Thyroid gland (tissue), 4 donors: Measurements from ENCODE around the gene CCL5. TPM values are rescaled to one million over a fixed set of nuclear protein-coding genes. Genes with fewer than 3 reads are reported as not detected.

Experiments used
- DNase-seq, 2 donors: peaks; one replicate each; pipeline ENCODE4 v3.0.0-alpha.2; 2019
- H3K27ac ChIP-seq, 3 donors: fragments of 200-600 bp; sonication (generic); 1 replicate in 2 of 3; 2 replicates in 1 of 3; pipeline ENCODE4 v1.5.1; 2016 to 2019; ENCODE audit warnings: mild to moderate bottlenecking in 1 of 3, moderate library complexity in 1 of 3
- H3K27me3 ChIP-seq: fragments of 200-600 bp; sonication (generic); one replicate; pipeline ENCODE4 v1.5.1; 2019
- H3K36me3 ChIP-seq, 2 donors: fragments of 200-600 bp; sonication (generic); one replicate each; pipeline ENCODE4 v1.5.1; 2016 to 2019
- H3K4me1 ChIP-seq, 2 donors: fragments of 200-600 bp; sonication (generic); one replicate each; pipeline ENCODE4 v1.5.1; 2017 to 2019
- H3K4me3 ChIP-seq, 3 donors: fragments of 200-600 bp; sonication (generic); replicated peaks in 1 of 3; 1 replicate in 2 of 3; 2 replicates in 1 of 3; pipeline ENCODE4 v1.5.1; 2016; ENCODE audit warnings: mild to moderate bottlenecking in 1 of 3
- H3K9me3 ChIP-seq: fragments of 200-600 bp; sonication (generic); one replicate; pipeline ENCODE4 v1.5.1; 2017
- CTCF ChIP-seq, 6 experiments: fragments of 200-600 bp in 3 of 6; fragments of 450-650 bp in 3 of 6; sonication (generic) in 3 of 6; IDR thresholded peaks; one replicate each; pipeline ENCODE4 v1.5.1; 2016 to 2019; ENCODE audit warnings: antibody characterized with exemption in 6 of 6, mild to moderate bottlenecking in 2 of 6, inconsistent platforms in 1 of 6, moderate library complexity in 1 of 6
- POLR2A ChIP-seq, 2 donors: fragments of 450-650 bp; IDR thresholded peaks; one replicate each; pipeline ENCODE4 v1.6.1; 2017; ENCODE audit warnings: antibody characterized with exemption in 2 of 2, mild to moderate bottlenecking in 2 of 2, moderate library complexity in 1 of 2
- WGBS, 2 donors: methylation state at CpG; one replicate each; pipeline ENCODE4 v1.1.5; 2017; 5-methylcytosine and 5-hydroxymethylcytosine counted together
- intact Hi-C: fragments of 100-400 bp; cut with DNase I; formaldehyde crosslinking; loops from one replicate; pipeline ENCODE4 v1.15.1; 2023
- total RNA-seq, 4 donors: library from RNA; depleted of rRNA; stranded (reverse); fragments of >200 nt; gene quantifications; one replicate each; pipeline ENCODE4 v1.2.3, GENCODE V29; 2016

The CCL5 gene
- total RNA-seq, 4 donors from 2014 or later = 2.1 to 5.3 (median 3.8) TPM

- TF ChIP-seq POLR2A (IDR thresholded peaks at IDR 0.05) = no peak
- TF ChIP-seq CTCF (IDR thresholded peaks at IDR 0.05) = peak; percentile 32 to 69 (median 45)
- 74 to 76% methylated on average over 7 of the region's 7 CpGs for WGBS, 2 donors
- peak; percentile 13 to 34 for DNase-seq
These were observed 30.5 kb downstream of the CCL5 start for GRCh38 chr17:35849469-35850348.

GRCh38 chr17:35847633-35848373, 32.4 kb downstream of the CCL5 start:
- Histone ChIP-seq H3K27ac (no peak overlapping the region), H3K9me3 (no peaks in the 10 kb centered on the region), H3K4me1 (no peaks in the 10 kb centered on the region), H3K36me3 (peaks cover 36 to 50% of the 10 kb centered on the region in 2 donors), H3K27me3 (no peaks in the 10 kb centered on the region), H3K4me3 (no peak overlapping the region)
- no peak for TF ChIP-seq POLR2A (IDR thresholded peaks at IDR 0.05)
- no peak for TF ChIP-seq CTCF (IDR thresholded peaks at IDR 0.05)
- intact Hi-C loops = no loop called here
- DNase-seq = no peak
- WGBS, 2 donors = 84 to 89% methylated on average over 4 of the region's 4 CpGs

More at GRCh38 chr17:35849469-35850348, 30.5 kb downstream of the CCL5 start:
- H3K4me1 ChIP-seq = no peaks in the 10 kb centered on the region
- H3K4me3 ChIP-seq = no peak overlapping the region
- intact Hi-C loops = no loop called here
- no peak overlapping the region for H3K27ac ChIP-seq
- H3K27me3 ChIP-seq = no peaks in the 10 kb centered on the region
- no peaks in the 10 kb centered on the region for H3K9me3 ChIP-seq
- H3K36me3 ChIP-seq = peaks cover 19 to 31% of the 10 kb centered on the region in 2 donors

GRCh38 chr17:35847006-35847405, 33.2 kb downstream of the CCL5 start:
- no peak for TF ChIP-seq POLR2A (IDR thresholded peaks at IDR 0.05)
- no peak overlapping the region for H3K4me3 ChIP-seq
- no peaks in the 10 kb centered on the region for H3K27me3 ChIP-seq
- intact Hi-C loops = no loop called here
- no peaks in the 10 kb centered on the region for H3K9me3 ChIP-seq
- 81 to 84% methylated on average over 2 of the region's 2 CpGs for WGBS, 2 donors
- no peaks in the 10 kb centered on the region for H3K4me1 ChIP-seq
- peaks cover 44 to 57% of the 10 kb centered on the region in 2 donors for H3K36me3 ChIP-seq
- no peak for DNase-seq
- no peak overlapping the region for H3K27ac ChIP-seq

- H3K36me3 ChIP-seq = peaks cover 52 to 65% of the 10 kb centered on the region in 2 donors
- WGBS, 2 donors = 93 to 95% methylated on average over 3 of the region's 3 CpGs
- H3K27me3 ChIP-seq = no peaks in the 10 kb centered on the region
- no peaks in the 10 kb centered on the region for H3K4me1 ChIP-seq
- H3K9me3 ChIP-seq = no peaks in the 10 kb centered on the region
- intact Hi-C loops = no loop called here
- H3K4me3 ChIP-seq = no peak overlapping the region
- no peak for DNase-seq
- no peak overlapping the region for H3K27ac ChIP-seq
- TF ChIP-seq POLR2A (IDR thresholded peaks at IDR 0.05) = no peak
- TF ChIP-seq CTCF (IDR thresholded peaks at IDR 0.05) = no peak
These were observed 33.9 kb downstream of the CCL5 start for GRCh38 chr17:35846055-35846809.

GRCh38 chr17:35844547-35844946, 35.6 kb downstream of the CCL5 start:
- TF ChIP-seq CTCF (IDR thresholded peaks at IDR 0.05) = no peak
- no peak for TF ChIP-seq POLR2A (IDR thresholded peaks at IDR 0.05)
- 93 to 96% methylated on average over 19 of the region's 19 CpGs for WGBS, 2 donors
- no peaks in the 10 kb centered on the region for H3K27me3 ChIP-seq
- DNase-seq = no peak
- H3K27ac ChIP-seq = no peak overlapping the region
- no peak overlapping the region for H3K4me3 ChIP-seq
- H3K9me3 ChIP-seq = no peaks in the 10 kb centered on the region
- H3K4me1 ChIP-seq = no peaks in the 10 kb centered on the region
- intact Hi-C loops = no loop called here
- peaks cover 54 to 81% of the 10 kb centered on the region in 2 donors for H3K36me3 ChIP-seq
